ENCODE measurements around the gene MCCC2.

GRCh38 chr5:71640408-71640807 lies 53.3 kb downstream of the MCCC2 start:
- no peak for TF ChIP-seq CTCF (IDR thresholded peaks at IDR 0.05; ENCODE audit: control extremely low read depth in 1 of 3, insufficient read depth in 1 of 3, low read depth in 1 of 3, low read length in 3 of 3)
- TF ChIP-seq POLR2A (IDR thresholded peaks at IDR 0.05; ENCODE audit: control extremely low read depth in 1 of 2, low read depth in 2 of 2, low read length in 2 of 2) = no peak
- TF ChIP-seq RAD21 (IDR thresholded peaks at IDR 0.05 in 1 of 2, conservative IDR thresholded peaks at IDR 0.05 in 1 of 2; ENCODE audit: low read depth in 2 of 2, low read length in 2 of 2) = no peak
- no peak for TF ChIP-seq SP1 (IDR thresholded peaks at IDR 0.05; ENCODE audit: low read depth, low read length)
- no peak for TF ChIP-seq CEBPB (IDR thresholded peaks at IDR 0.05; ENCODE audit: low read depth, low read length)
- TF ChIP-seq, protein P1, sequence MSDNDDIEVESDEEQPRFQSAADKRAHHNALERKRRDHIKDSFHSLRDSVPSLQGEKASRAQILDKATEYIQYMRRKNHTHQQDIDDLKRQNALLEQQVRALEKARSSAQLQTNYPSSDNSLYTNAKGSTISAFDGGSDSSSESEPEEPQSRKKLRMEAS (IDR thresholded peaks at IDR 0.05) = no peak
- TF ChIP-seq CREB1 (IDR thresholded peaks at IDR 0.05) = no peak
- TF ChIP-seq SIX5 (IDR thresholded peaks at IDR 0.05; ENCODE audit: low read depth, low read length) = no peak
- TF ChIP-seq CBX5 (IDR thresholded peaks at IDR 0.05; ENCODE audit: low read depth, low read length) = no peak
- no peak for TF ChIP-seq MAFK (IDR thresholded peaks at IDR 0.05; ENCODE audit: low read depth, low read length)
- no peak for TF ChIP-seq TBP (IDR thresholded peaks at IDR 0.05; ENCODE audit: low read depth, low read length)
- TF ChIP-seq EP300 (IDR thresholded peaks at IDR 0.05; ENCODE audit: borderline replicate concordance in 1 of 2, low read depth in 2 of 2, low read length in 2 of 2) = no peak

All from H1 (cell line).